HG03521 (cell line): ENCODE measurements around the gene PPEF1.

Experiments used
- ATAC-seq: cut with Tn5 transposase; IDR thresholded peaks from one replicate; pipeline ENCODE4 v1.9.1; 2021; ENCODE audit warnings: mild to moderate bottlenecking, moderate library complexity; ENCODE audit not compliant: unreplicated experiment

Gene PPEF1

GRCh38 chrX:18707426-18708049 lies at the start of gene PPEF1:
Gene PPEF1 (plus strand): TSS chrX:18707645. CDS start chrX:18707781, 136 bp downstream.
- no peak for ATAC-seq

- ATAC-seq, result no peak
Measured at GRCh38 chrX:18661273-18661672, 46.2 kb upstream of the PPEF1 start.

- ATAC-seq, result no peak
Measured at GRCh38 chrX:18664947-18665346, 42.5 kb upstream of the PPEF1 start.

- no peak for ATAC-seq
Measured at GRCh38 chrX:18666614-18667013, 40.8 kb upstream of the PPEF1 start.

- no peak for ATAC-seq
Measured at GRCh38 chrX:18668071-18668835, 39.2 kb upstream of the PPEF1 start.

GRCh38 chrX:18672008-18672407 lies 35.4 kb upstream of the PPEF1 start, which contains the start of gene RS1:
Gene RS1 (minus strand): TSS chrX:18672108. CDS start chrX:18672068, 40 bp downstream.
- ATAC-seq, result no peak

GRCh38 chrX:18674417-18674787 lies 33.0 kb upstream of the PPEF1 start:
- peak; percentile 26 for ATAC-seq

GRCh38 chrX:18674788-18675735 lies 32.4 kb upstream of the PPEF1 start:
- peak; percentile 74 for ATAC-seq

- ATAC-seq, result no peak
Measured at GRCh38 chrX:18676050-18676449, 31.4 kb upstream of the PPEF1 start.

- ATAC-seq, result no peak
Measured at GRCh38 chrX:18676470-18676869, 31.0 kb upstream of the PPEF1 start.

GRCh38 chrX:18677161-18677869 lies 30.1 kb upstream of the PPEF1 start:
- ATAC-seq, result no peak

GRCh38 chrX:18681996-18682395 lies 25.4 kb upstream of the PPEF1 start:
- no peak for ATAC-seq

- ATAC-seq, result no peak
Measured at GRCh38 chrX:18682979-18683387, 24.5 kb upstream of the PPEF1 start.

GRCh38 chrX:18687856-18688495 lies 19.5 kb upstream of the PPEF1 start:
- ATAC-seq, result no peak

- no peak for ATAC-seq
Measured at GRCh38 chrX:18691431-18691830, 16.0 kb upstream of the PPEF1 start.

GRCh38 chrX:18692541-18692940 lies 14.9 kb upstream of the PPEF1 start:
- ATAC-seq, result no peak

- no peak for ATAC-seq
Measured at GRCh38 chrX:18696653-18697052, 10.8 kb upstream of the PPEF1 start.

GRCh38 chrX:18698737-18699650 lies 8.5 kb upstream of the PPEF1 start:
- no peak for ATAC-seq
